ENCODE results near the gene KCNK6.
A peak's percentile ranks its signal among the peaks of the same experiment; 100 is the strongest.

Gene KCNK6

GRCh38 chr19:38367041-38367440 is 47.4 kb downstream of the KCNK6 start:
- H3K4me3 ChIP-seq (ENCODE audit: low read depth, low read length): no peak overlapping the region
- no peak for TF ChIP-seq POLR2A (IDR thresholded peaks at IDR 0.05; ENCODE audit: extremely low read depth, insufficient read length)
- no peak for DNase-seq (ENCODE audit: low read depth)

GRCh38 chr19:38369584-38369983 is 49.9 kb downstream of the KCNK6 start:
- TF ChIP-seq CTCF (IDR thresholded peaks at IDR 0.05; ENCODE audit: low read depth, low read length): no peak
- no peak for TF ChIP-seq MAX (IDR thresholded peaks at IDR 0.05; ENCODE audit: low read depth, low read length)
- TF ChIP-seq POLR2A (IDR thresholded peaks at IDR 0.05; ENCODE audit: extremely low read depth, insufficient read length): no peak
- TF ChIP-seq MYC (IDR thresholded peaks at IDR 0.05; ENCODE audit: low read depth, low read length): no peak
- no peak overlapping the region for H3K4me3 ChIP-seq (ENCODE audit: low read depth, low read length)
- no peak for DNase-seq (ENCODE audit: low read depth)

GRCh38 chr19:38370299-38370698 is 50.7 kb downstream of the KCNK6 start:
- DNase-seq (ENCODE audit: low read depth): no peak
- no peak overlapping the region for H3K4me3 ChIP-seq (ENCODE audit: low read depth, low read length)
- TF ChIP-seq CTCF (IDR thresholded peaks at IDR 0.05; ENCODE audit: low read depth, low read length) (no peak), MAX (IDR thresholded peaks at IDR 0.05; ENCODE audit: low read depth, low read length) (no peak), POLR2A (IDR thresholded peaks at IDR 0.05; ENCODE audit: extremely low read depth, insufficient read length) (no peak), MYC (IDR thresholded peaks at IDR 0.05; ENCODE audit: low read depth, low read length) (no peak)

- no peak for DNase-seq (ENCODE audit: low read depth)
- TF ChIP-seq MYC (IDR thresholded peaks at IDR 0.05; ENCODE audit: low read depth, low read length) (no peak), MAX (IDR thresholded peaks at IDR 0.05; ENCODE audit: low read depth, low read length) (no peak), CTCF (IDR thresholded peaks at IDR 0.05; ENCODE audit: low read depth, low read length) (no peak), POLR2A (IDR thresholded peaks at IDR 0.05; ENCODE audit: extremely low read depth, insufficient read length) (no peak)
- H3K4me3 ChIP-seq (ENCODE audit: low read depth, low read length): no peak overlapping the region
Observed at GRCh38 chr19:38371081-38371480, 51.4 kb downstream of the KCNK6 start.

GRCh38 chr19:38373907-38374331 is 54.3 kb downstream of the KCNK6 start:
- peak overlapping the region; percentile 56 for H3K4me3 ChIP-seq (ENCODE audit: low read depth, low read length)
- TF ChIP-seq CTCF (IDR thresholded peaks at IDR 0.05; ENCODE audit: low read depth, low read length): no peak
- TF ChIP-seq MYC (IDR thresholded peaks at IDR 0.05; ENCODE audit: low read depth, low read length): no peak
- no peak for TF ChIP-seq MAX (IDR thresholded peaks at IDR 0.05; ENCODE audit: low read depth, low read length)
- TF ChIP-seq POLR2A (IDR thresholded peaks at IDR 0.05; ENCODE audit: extremely low read depth, insufficient read length): no peak
- DNase-seq (ENCODE audit: low read depth): no peak

- DNase-seq (ENCODE audit: low read depth): peak; percentile 98
- TF ChIP-seq MAX (IDR thresholded peaks at IDR 0.05; ENCODE audit: low read depth, low read length) (peak; percentile 56; the same call in 1 of the 2 replicates), POLR2A (IDR thresholded peaks at IDR 0.05; ENCODE audit: extremely low read depth, insufficient read length) (peak; percentile 82), MYC (IDR thresholded peaks at IDR 0.05; ENCODE audit: low read depth, low read length) (no peak), CTCF (IDR thresholded peaks at IDR 0.05; ENCODE audit: low read depth, low read length) (peak; percentile 6)
- peak within 1 kb of the TSS; percentile 87 for H3K4me3 ChIP-seq (ENCODE audit: low read depth, low read length)
Observed at GRCh38 chr19:38374332-38375097, 54.9 kb downstream of the KCNK6 start, which contains the start of gene PSMD8. Gene PSMD8 (plus strand): TSS chr19:38374571. CDS start chr19:38374602, 31 bp downstream.
